Tibial artery (tissue), 4 donors: Measurements from ENCODE around the gene GNAS.

Experiments
- DNase-seq, 2 donors: peaks; one replicate each; pipeline ENCODE4 v3.0.0-alpha.2; 2019
- H3K27ac ChIP-seq, 2 donors: fragments of 200-600 bp; sonication (generic) in 1 of 2; 1 replicate in 1 of 2; 2 replicates in 1 of 2; pipeline ENCODE4 v1.5.1; 2018 to 2019; ENCODE audit warnings: mild to moderate bottlenecking in 1 of 2
- H3K27me3 ChIP-seq, 2 donors: fragments of 200-600 bp; sonication (generic) in 1 of 2; one replicate each; pipeline versions ENCODE4 v1.5.1 to v1.6.0; 2016 to 2019
- H3K36me3 ChIP-seq, 3 donors: fragments of 200-600 bp; sonication (generic) in 2 of 3; one replicate each; pipeline ENCODE4 v1.5.1; 2016 to 2019; ENCODE audit warnings: mild to moderate bottlenecking in 2 of 3
- H3K4me1 ChIP-seq, 4 donors: fragments of 200-600 bp; sonication (generic) in 2 of 4; 1 replicate in 3 of 4; 2 replicates in 1 of 4; pipeline ENCODE4 v1.5.1; 2016 to 2019
- H3K4me3 ChIP-seq, 2 donors: fragments of 200-600 bp; sonication (generic) in 1 of 2; 1 replicate in 1 of 2; 2 replicates in 1 of 2; pipeline ENCODE4 v1.5.1; 2018 to 2019; ENCODE audit warnings: mild to moderate bottlenecking in 2 of 2
- H3K9me3 ChIP-seq, 3 donors: fragments of 200-600 bp; sonication (generic) in 1 of 3; one replicate each; pipeline ENCODE4 v1.5.1; 2016 to 2019
- intact Hi-C: fragments of 100-400 bp; cut with DNase I; formaldehyde crosslinking; loops from one replicate; pipeline ENCODE4 v1.15.0; 2023; ENCODE audit warnings: low total_unique reads
- TF ChIP-seq, protein P1 (sequence below), 2 experiments: fragments of 200-600 bp in 1 of 2; fragments of 450-650 bp in 1 of 2; IDR thresholded peaks; one replicate each; pipeline ENCODE4 v1.5.1; 2017 to 2019; ENCODE audit warnings: antibody characterized with exemption in 2 of 2, mild to moderate bottlenecking in 1 of 2, moderate library complexity in 1 of 2

Gene GNAS

DNA sequence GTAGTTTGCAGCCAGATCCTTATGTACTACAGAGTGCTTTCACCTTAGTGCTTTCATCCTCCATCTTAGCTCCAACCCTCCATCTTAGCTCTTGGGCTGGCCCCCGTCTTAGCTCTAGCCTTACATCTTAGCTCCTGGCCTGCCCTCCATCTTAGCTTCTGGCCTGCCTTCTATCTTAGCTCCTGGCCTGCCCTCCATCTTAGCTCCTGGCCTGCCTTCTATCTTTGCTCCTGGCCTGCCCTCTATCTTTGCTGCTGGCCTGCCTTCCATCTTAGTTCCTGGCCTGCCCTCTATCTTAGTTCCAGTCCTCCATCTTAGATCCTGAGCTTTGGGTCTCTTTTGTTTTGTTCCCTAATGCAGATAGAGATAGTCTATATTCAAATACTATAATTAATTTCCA is 22.0 kb downstream of the GNAS start:
- TF ChIP-seq, protein P1, sequence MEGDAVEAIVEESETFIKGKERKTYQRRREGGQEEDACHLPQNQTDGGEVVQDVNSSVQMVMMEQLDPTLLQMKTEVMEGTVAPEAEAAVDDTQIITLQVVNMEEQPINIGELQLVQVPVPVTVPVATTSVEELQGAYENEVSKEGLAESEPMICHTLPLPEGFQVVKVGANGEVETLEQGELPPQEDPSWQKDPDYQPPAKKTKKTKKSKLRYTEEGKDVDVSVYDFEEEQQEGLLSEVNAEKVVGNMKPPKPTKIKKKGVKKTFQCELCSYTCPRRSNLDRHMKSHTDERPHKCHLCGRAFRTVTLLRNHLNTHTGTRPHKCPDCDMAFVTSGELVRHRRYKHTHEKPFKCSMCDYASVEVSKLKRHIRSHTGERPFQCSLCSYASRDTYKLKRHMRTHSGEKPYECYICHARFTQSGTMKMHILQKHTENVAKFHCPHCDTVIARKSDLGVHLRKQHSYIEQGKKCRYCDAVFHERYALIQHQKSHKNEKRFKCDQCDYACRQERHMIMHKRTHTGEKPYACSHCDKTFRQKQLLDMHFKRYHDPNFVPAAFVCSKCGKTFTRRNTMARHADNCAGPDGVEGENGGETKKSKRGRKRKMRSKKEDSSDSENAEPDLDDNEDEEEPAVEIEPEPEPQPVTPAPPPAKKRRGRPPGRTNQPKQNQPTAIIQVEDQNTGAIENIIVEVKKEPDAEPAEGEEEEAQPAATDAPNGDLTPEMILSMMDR (IDR thresholded peaks at IDR 0.05): no peak
- Histone ChIP-seq H3K27ac (no peak overlapping the region), H3K4me3 (no peak overlapping the region), H3K9me3 (no peaks in the 10 kb centered on the region), H3K4me1 (no peaks in the 10 kb centered on the region), H3K27me3 (no peaks in the 10 kb centered on the region), H3K36me3 (no peaks in the 10 kb centered on the region)
- no peak for DNase-seq
- intact Hi-C loops: loop anchor here (5.0 kb wide), 1 partner anchor 583 kb away; no protein-coding TSS in a partner anchor

DNA sequence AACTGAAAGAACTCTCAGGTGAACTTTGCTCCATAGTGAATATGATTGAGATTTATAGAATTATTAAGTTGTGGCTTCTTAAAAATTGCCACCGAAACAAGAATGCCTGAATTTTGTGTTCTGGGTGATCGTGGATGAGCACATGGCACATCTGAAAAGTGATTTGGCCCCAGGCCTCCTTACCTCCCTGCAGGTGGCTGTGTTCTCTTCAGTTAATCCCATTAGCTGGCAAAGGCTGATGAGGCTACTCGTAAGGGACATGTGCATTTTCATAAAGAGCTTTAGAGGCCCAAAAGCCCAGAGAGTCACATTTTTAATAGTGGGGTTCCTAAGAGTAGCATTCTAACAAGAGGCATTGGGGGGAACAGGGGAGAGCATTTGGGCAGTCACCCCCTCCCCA is 22.6 kb downstream of the GNAS start:
- Histone ChIP-seq H3K27ac (no peak overlapping the region), H3K9me3 (no peaks in the 10 kb centered on the region), H3K4me3 (no peak overlapping the region), H3K36me3 (no peaks in the 10 kb centered on the region), H3K27me3 (no peaks in the 10 kb centered on the region), H3K4me1 (no peaks in the 10 kb centered on the region)
- TF ChIP-seq, protein P1 (IDR thresholded peaks at IDR 0.05): no peak
- intact Hi-C loops: no loop called here
- DNase-seq: no peak

DNA sequence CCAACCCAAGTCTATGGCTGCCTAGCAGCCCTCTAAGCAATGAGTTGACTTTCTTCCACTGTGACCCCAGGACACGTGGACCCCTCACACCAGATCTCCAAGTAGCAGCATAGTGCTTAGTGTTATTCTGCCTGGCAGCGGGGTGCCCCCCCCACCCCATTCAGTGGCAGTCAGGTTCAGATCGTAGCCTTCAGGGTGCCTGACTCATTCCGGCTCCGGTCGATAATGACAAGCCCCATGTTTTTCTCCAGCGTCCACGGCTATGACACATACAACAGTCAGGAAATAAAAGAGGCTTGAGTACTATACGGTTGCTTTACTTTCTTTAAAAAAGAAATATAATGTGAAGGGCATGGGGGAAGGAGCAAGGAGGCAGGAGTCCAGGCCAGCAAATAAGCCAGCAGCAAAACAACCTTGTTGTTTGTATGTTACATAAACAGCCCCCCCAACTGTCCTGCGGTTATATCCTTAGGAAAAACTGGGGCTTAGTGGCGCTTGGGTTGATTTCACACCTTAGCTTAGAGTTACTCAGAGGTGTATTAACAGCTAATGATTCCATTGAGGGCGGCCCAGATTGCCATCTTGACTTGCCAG is 23.1 kb downstream of the GNAS start:
- Histone ChIP-seq H3K9me3 (no peaks in the 10 kb centered on the region), H3K36me3 (no peaks in the 10 kb centered on the region), H3K27ac (no peak overlapping the region), H3K4me1 (no peaks in the 10 kb centered on the region), H3K27me3 (no peaks in the 10 kb centered on the region), H3K4me3 (no peak overlapping the region)
- TF ChIP-seq, protein P1 (IDR thresholded peaks at IDR 0.05): no peak
- no peak for DNase-seq
- intact Hi-C loops: no loop called here

DNA sequence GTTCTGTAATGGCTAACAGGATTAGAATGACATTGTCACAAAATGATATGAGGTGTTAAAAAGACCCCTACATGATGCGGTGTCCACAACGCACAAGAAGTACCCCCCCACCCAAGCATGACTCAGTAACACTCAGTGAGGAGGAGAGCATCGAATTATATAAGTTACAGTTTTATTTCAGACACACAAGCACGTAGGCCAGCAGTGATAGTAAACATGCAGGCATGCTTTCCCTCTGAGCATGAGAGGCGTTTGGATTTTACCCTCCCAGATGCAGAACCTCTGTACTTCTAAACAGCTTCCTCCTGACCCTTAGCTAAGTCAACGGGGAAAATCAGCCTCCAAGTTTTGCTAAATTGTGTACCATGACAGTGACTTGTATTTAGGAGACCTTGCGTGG is 23.9 kb downstream of the GNAS start:
- Histone ChIP-seq H3K4me3 (no peak overlapping the region), H3K27ac (no peak overlapping the region), H3K27me3 (no peaks in the 10 kb centered on the region), H3K36me3 (no peaks in the 10 kb centered on the region), H3K4me1 (no peaks in the 10 kb centered on the region), H3K9me3 (no peaks in the 10 kb centered on the region)
- DNase-seq: no peak
- intact Hi-C loops: no loop called here
- TF ChIP-seq, protein P1 (IDR thresholded peaks at IDR 0.05): no peak

DNA sequence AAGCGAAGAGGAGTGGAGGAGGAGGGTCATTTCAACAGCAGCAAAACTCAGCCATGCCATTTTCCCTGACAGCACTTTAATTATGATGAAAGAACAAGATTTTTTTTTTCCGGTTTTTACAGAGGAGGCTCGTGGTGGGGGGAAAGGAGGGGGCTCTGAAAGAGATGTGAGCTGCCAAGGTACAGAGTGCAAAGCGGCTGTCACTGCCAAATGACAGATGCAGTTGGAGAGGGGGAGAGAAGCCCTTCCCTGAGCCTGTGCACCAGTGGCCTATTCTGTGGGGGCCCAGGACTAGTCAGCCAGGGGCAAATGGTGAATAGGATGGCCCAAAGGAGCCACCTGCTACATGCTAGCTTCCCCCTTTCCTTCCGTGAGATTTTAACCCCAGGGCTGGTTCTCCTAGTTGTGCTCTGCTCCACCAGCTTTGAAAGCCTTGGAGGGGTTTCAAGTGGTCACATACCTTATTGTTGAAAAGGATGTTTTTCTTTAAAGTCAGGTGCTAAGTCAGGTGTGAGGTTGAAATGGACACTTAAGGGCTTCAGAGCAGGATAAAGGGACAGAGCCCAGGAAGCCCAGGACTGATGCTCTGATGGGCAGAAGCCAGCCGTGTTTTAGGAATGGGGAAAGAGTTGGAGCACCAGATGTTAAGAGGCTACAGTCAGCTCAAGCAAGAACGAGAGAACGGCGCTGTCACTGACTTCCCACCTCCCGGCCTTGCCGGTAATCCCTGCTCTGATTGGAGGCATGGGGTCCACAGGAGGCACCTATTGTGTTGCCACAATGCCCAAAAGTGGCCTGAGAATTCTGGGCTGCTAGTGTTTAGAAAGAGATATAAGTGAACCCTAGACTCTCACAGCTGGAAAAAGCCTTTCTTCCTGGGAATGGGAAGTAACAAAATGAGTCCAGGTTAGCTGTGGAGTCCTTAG is 24.8 kb downstream of the GNAS start:
- intact Hi-C loops: no loop called here
- H3K4me1 ChIP-seq: no peaks in the 10 kb centered on the region
- no peaks in the 10 kb centered on the region for H3K36me3 ChIP-seq
- H3K27me3 ChIP-seq: no peaks in the 10 kb centered on the region
- H3K27ac ChIP-seq: no peak overlapping the region
- TF ChIP-seq, protein P1 (IDR thresholded peaks at IDR 0.05): no peak
- no peaks in the 10 kb centered on the region for H3K9me3 ChIP-seq
- no peak overlapping the region for H3K4me3 ChIP-seq
- DNase-seq: no peak
